GM21381 (cell line): Measurements from ENCODE around the gene CACNA1S.

Source experiments
- ATAC-seq: cut with Tn5 transposase; IDR thresholded peaks from one replicate; pipeline ENCODE4 v1.9.1; 2021; ENCODE audit warnings: mild to moderate bottlenecking, moderate library complexity; ENCODE audit not compliant: unreplicated experiment

CACNA1S gene

GRCh38 chr1:201039418-201039817 lies 72.8 kb downstream of the CACNA1S start:
- no peak for ATAC-seq

- ATAC-seq: no peak
These were observed 73.9 kb downstream of the CACNA1S start for GRCh38 chr1:201038186-201038876.

- ATAC-seq: no peak
These were observed 75.9 kb downstream of the CACNA1S start for GRCh38 chr1:201036188-201036842.

GRCh38 chr1:201034671-201035070 lies 77.6 kb downstream of the CACNA1S start:
- no peak for ATAC-seq

- ATAC-seq: no peak
These were observed 79.8 kb downstream of the CACNA1S start for GRCh38 chr1:201032408-201032807.

GRCh38 chr1:201028461-201028889 lies 83.8 kb downstream of the CACNA1S start:
- no peak for ATAC-seq

- ATAC-seq: no peak
These were observed 85.4 kb downstream of the CACNA1S start for GRCh38 chr1:201026836-201027235.

- ATAC-seq: no peak
These were observed 86.0 kb downstream of the CACNA1S start for GRCh38 chr1:201026234-201026633.

GRCh38 chr1:201025571-201026002 lies 86.6 kb downstream of the CACNA1S start:
- no peak for ATAC-seq

- ATAC-seq: no peak
These were observed 87.6 kb downstream of the CACNA1S start for GRCh38 chr1:201024625-201024998.

GRCh38 chr1:201023920-201024624 lies 88.2 kb downstream of the CACNA1S start:
- ATAC-seq: no peak

GRCh38 chr1:201023517-201023902 lies 88.7 kb downstream of the CACNA1S start, which contains the start of gene KIF21B:
Gene KIF21B (minus strand): TSS chr1:201023714. CDS start chr1:201023383, 331 bp downstream.
- ATAC-seq: peak; percentile 65

GRCh38 chr1:201022820-201023516 lies 89.3 kb downstream of the CACNA1S start:
- no peak for ATAC-seq

- ATAC-seq: no peak
These were observed 89.8 kb downstream of the CACNA1S start for GRCh38 chr1:201022493-201022819.

- ATAC-seq: no peak
These were observed 90.4 kb downstream of the CACNA1S start for GRCh38 chr1:201021630-201022492.

GRCh38 chr1:201020721-201021629 lies 91.3 kb downstream of the CACNA1S start:
- no peak for ATAC-seq

GRCh38 chr1:201020040-201020591 lies 92.1 kb downstream of the CACNA1S start:
- ATAC-seq: no peak

- ATAC-seq: peak; percentile 64
These were observed 92.8 kb downstream of the CACNA1S start for GRCh38 chr1:201019321-201019977.

GRCh38 chr1:201017828-201018163 lies 94.4 kb downstream of the CACNA1S start:
- no peak for ATAC-seq
